Suprapubic skin (tissue), 4 donors: ENCODE results near the gene ZBTB20. TPM values are rescaled to one million over a fixed set of nuclear protein-coding genes. Genes with fewer than 3 reads are reported as not detected.

ENCODE experiments used
- DNase-seq, 2 donors: peaks; one replicate each; pipeline ENCODE4 v3.0.0-alpha.2; 2019; ENCODE audit warnings: low spot score in 2 of 2
- H3K27ac ChIP-seq: fragments of 200-600 bp; sonication (generic); one replicate; pipeline ENCODE4 v1.5.1; 2019
- H3K27me3 ChIP-seq: fragments of 200-600 bp; sonication (generic); one replicate; pipeline ENCODE4 v1.5.1; 2019
- H3K36me3 ChIP-seq: fragments of 200-600 bp; sonication (generic); one replicate; pipeline ENCODE4 v1.5.1; 2019
- H3K4me1 ChIP-seq: fragments of 200-600 bp; sonication (generic); one replicate; pipeline ENCODE4 v1.5.1; 2019
- H3K4me3 ChIP-seq: fragments of 200-600 bp; sonication (generic); one replicate; pipeline ENCODE4 v1.5.1; 2019; ENCODE audit warnings: mild to moderate bottlenecking
- H3K9me3 ChIP-seq: fragments of 200-600 bp; sonication (generic); one replicate; pipeline ENCODE4 v1.5.1; 2019
- EP300 ChIP-seq: sonication (generic); formaldehyde crosslinking; IDR thresholded peaks from one replicate; pipeline ENCODE4 v1.6.1; 2017; ENCODE audit warnings: antibody characterized with exemption
- POLR2A ChIP-seq, 2 donors: fragments of 450-650 bp; IDR thresholded peaks; one replicate each; pipeline ENCODE4 v1.6.1; 2017; ENCODE audit warnings: antibody characterized with exemption in 2 of 2, mild to moderate bottlenecking in 2 of 2, moderate library complexity in 2 of 2
- POLR2AphosphoS5 ChIP-seq, 3 donors: sonication (generic); formaldehyde crosslinking; IDR thresholded peaks; one replicate each; pipeline ENCODE4 v1.6.1; 2017; ENCODE audit warnings: antibody characterized with exemption in 3 of 3
- WGBS: methylation state at CpG from one replicate; pipeline ENCODE4 v1.1.5; 2018; 5-methylcytosine and 5-hydroxymethylcytosine counted together
- total RNA-seq, 4 donors: library from RNA; depleted of rRNA; stranded (reverse); fragments of >200 nt; gene quantifications; one replicate each; pipeline ENCODE4 v1.1.0, GENCODE V29; 2016
- TF ChIP-seq, protein P1 (sequence below), 2 donors: fragments of 200-600 bp in 1 of 2; fragments of 450-650 bp in 1 of 2; sonication (generic) in 1 of 2; IDR thresholded peaks; one replicate each; pipeline ENCODE4 v1.5.1; 2016 to 2019; ENCODE audit warnings: antibody characterized with exemption in 2 of 2, mild to moderate bottlenecking in 1 of 2, moderate library complexity in 1 of 2

ZBTB20 gene
- total RNA-seq, 4 donors from 2014 or later = 23.6 to 77.2 (median 39.4) TPM

DNA sequence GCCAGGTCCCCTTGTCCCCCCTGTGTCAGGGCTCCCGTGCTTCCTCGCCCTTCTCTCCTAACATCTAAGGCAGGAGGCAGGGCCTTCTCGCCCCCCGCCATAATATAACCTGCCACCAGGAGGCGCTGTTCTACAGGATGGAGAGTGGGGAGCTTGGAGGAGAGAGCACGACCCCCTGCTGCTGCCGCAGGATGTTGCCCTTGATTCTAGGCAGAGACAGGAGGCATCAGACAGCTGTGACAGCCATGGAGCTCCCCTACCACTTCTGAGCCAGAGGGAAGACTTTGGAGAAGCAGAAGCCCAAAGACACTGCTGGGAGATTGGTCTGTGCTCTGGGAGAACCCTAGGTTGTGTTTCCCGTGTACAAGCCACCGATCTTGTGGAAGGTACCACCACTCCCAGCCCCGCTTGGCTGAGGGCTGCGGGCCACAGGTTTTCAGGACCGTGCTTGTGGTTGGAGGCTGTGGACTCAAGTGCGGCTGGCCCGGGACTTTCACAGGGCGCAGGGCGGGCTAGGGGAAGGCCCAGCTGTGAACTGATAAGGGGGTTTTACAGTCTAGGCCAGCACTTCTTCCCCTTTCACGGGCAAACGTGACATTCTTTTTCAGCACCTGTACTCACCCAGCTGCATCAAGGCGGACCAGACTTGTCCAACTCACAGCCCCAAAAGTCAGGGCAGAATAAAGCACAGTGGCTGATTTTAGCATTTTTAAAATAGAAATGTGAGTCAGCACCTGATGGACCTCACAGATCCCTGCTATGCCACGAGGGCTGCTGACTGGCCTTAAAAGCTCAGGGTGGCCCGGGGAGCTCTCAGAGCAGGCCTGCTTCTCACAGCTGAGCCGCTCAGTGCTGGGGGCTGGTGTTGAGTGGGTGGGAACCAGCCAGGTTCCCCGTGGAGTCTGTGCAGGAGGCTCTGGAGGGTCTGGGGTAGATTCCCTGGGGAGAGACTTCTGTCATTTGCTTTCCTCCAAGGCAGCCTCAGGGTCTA, 855.9 kb downstream of the ZBTB20 start:
- H3K9me3 ChIP-seq = no peaks in the 10 kb centered on the region
- no peaks in the 10 kb centered on the region for H3K4me1 ChIP-seq
- H3K4me3 ChIP-seq = no peak overlapping the region
- H3K27me3 ChIP-seq = no peaks in the 10 kb centered on the region
- peak in 1 of 2 donors; percentile 72 for DNase-seq
- 71% methylated on average over 9 of the region's 23 CpGs for WGBS
- H3K36me3 ChIP-seq = no peaks in the 10 kb centered on the region
- TF ChIP-seq POLR2A (IDR thresholded peaks at IDR 0.05) (no peak), EP300 (no peak), POLR2AphosphoS5 (IDR thresholded peaks at IDR 0.05) (no peak)
- TF ChIP-seq, protein P1, sequence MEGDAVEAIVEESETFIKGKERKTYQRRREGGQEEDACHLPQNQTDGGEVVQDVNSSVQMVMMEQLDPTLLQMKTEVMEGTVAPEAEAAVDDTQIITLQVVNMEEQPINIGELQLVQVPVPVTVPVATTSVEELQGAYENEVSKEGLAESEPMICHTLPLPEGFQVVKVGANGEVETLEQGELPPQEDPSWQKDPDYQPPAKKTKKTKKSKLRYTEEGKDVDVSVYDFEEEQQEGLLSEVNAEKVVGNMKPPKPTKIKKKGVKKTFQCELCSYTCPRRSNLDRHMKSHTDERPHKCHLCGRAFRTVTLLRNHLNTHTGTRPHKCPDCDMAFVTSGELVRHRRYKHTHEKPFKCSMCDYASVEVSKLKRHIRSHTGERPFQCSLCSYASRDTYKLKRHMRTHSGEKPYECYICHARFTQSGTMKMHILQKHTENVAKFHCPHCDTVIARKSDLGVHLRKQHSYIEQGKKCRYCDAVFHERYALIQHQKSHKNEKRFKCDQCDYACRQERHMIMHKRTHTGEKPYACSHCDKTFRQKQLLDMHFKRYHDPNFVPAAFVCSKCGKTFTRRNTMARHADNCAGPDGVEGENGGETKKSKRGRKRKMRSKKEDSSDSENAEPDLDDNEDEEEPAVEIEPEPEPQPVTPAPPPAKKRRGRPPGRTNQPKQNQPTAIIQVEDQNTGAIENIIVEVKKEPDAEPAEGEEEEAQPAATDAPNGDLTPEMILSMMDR (IDR thresholded peaks at IDR 0.05) = peak; percentile 46 to 69
- no peak overlapping the region for H3K27ac ChIP-seq

DNA sequence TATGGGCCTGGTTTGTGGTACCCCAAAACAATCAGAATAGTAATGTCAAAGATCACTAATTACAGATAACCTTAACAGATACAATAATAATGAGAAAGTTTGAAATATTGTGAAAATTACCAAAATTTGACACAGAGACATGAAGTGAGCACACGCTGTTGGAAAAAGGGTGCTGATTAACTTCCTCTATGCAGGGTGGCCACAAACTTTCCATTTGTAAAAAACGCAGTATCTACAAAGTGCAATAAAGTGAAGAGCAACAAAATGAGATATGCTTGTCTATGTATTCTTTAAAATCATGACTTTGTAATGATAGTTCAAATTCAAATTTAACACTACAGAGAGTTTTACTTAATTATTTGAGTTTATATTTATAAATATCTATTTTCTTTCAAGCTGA, 860.8 kb downstream of the ZBTB20 start:
- Histone ChIP-seq H3K27me3 (no peaks in the 10 kb centered on the region), H3K36me3 (no peaks in the 10 kb centered on the region), H3K27ac (no peak overlapping the region), H3K4me1 (no peaks in the 10 kb centered on the region), H3K4me3 (no peak overlapping the region), H3K9me3 (no peaks in the 10 kb centered on the region)
- DNase-seq = no peak
- TF ChIP-seq POLR2A (IDR thresholded peaks at IDR 0.05) (no peak), POLR2AphosphoS5 (IDR thresholded peaks at IDR 0.05) (no peak), EP300 (no peak)
- TF ChIP-seq, protein P1 (IDR thresholded peaks at IDR 0.05) = no peak
- 91% methylated on average over 2 of the region's 2 CpGs for WGBS

DNA sequence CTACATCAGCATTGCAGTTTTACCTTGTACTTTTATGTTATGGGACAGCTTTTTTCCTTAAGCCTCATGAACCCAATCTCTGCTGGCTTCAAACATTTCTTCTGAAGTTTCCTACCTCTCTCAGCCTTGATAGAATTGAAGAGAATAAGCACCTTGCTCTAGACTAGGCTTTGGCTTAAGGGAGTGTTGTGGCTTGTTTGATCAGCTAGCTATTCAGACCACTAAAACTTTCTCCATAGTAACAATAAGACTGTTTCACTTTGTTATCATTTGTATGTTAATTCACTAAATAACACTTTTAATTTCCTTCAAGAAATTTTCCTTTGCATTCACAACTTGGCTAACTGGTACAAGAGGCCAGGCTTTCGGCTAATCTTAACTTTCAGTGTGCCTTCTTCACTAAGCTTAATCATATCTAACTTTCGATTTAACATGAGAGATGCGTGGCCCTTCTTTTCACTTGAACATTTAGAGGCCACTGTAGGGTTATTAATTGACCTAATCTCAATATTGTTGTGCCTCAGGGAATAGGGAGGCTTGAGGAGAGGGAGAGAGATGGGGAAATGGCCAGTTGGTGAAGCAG, 861.3 kb downstream of the ZBTB20 start:
- no peak overlapping the region for H3K27ac ChIP-seq
- H3K27me3 ChIP-seq = no peaks in the 10 kb centered on the region
- TF ChIP-seq POLR2A (IDR thresholded peaks at IDR 0.05) = no peak
- no peak for TF ChIP-seq POLR2AphosphoS5 (IDR thresholded peaks at IDR 0.05)
- TF ChIP-seq, protein P1 (IDR thresholded peaks at IDR 0.05) = no peak
- no peak for TF ChIP-seq EP300
- no peak for DNase-seq
- no peaks in the 10 kb centered on the region for H3K4me1 ChIP-seq
- H3K9me3 ChIP-seq = no peaks in the 10 kb centered on the region
- no peaks in the 10 kb centered on the region for H3K36me3 ChIP-seq
- no peak overlapping the region for H3K4me3 ChIP-seq
- 97% methylated on average over 3 of the region's 3 CpGs for WGBS

DNA sequence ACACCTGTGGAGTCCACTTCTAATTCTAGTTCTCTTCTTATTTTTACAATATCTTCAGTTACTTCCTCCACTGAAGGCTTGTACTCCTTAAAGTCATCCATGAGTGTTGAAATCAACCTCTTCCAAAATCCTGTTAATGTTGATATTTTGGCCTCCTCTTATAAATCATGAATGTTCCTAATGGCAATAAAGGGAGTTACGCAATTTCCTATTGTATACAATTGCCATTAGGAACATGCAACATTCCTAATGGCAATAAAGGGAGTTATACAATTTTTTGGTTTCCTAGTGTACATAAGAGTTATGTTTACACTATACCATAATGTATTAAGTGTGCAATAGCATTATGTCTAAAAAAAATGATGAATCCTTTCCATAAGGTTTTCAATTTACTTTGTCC, 862.4 kb downstream of the ZBTB20 start:
- H3K36me3 ChIP-seq = no peaks in the 10 kb centered on the region
- H3K27me3 ChIP-seq = no peaks in the 10 kb centered on the region
- H3K4me3 ChIP-seq = no peak overlapping the region
- WGBS = 86% methylated on average over 1 of the region's 1 CpG
- no peak for DNase-seq
- H3K4me1 ChIP-seq = no peaks in the 10 kb centered on the region
- TF ChIP-seq EP300 (no peak), POLR2A (IDR thresholded peaks at IDR 0.05) (no peak), POLR2AphosphoS5 (IDR thresholded peaks at IDR 0.05) (no peak)
- TF ChIP-seq, protein P1 (IDR thresholded peaks at IDR 0.05) = no peak
- H3K9me3 ChIP-seq = no peaks in the 10 kb centered on the region
- H3K27ac ChIP-seq = no peak overlapping the region
